ENCODE data around the gene MBP.

MBP gene

GRCh38 chr18:77042583-77042982, 90.0 kb downstream of the MBP start:
- Histone ChIP-seq H3K4me3 (ENCODE audit: low read depth, low read length) (no peak overlapping the region), H3K9ac (ENCODE audit: low read depth, low read length) (no peak overlapping the region), H3K9me3 (ENCODE audit: control insufficient read depth, insufficient read depth, low read length) (no peaks in the 10 kb centered on the region), H3K4me1 (ENCODE audit: control insufficient read depth, insufficient read depth, low read length) (no peaks in the 10 kb centered on the region), H3K27me3 (ENCODE audit: control insufficient read depth, insufficient read depth, low read length) (no peaks in the 10 kb centered on the region), H3K36me3 (ENCODE audit: control insufficient read depth, insufficient read depth, low read length) (no peaks in the 10 kb centered on the region)

DNA sequence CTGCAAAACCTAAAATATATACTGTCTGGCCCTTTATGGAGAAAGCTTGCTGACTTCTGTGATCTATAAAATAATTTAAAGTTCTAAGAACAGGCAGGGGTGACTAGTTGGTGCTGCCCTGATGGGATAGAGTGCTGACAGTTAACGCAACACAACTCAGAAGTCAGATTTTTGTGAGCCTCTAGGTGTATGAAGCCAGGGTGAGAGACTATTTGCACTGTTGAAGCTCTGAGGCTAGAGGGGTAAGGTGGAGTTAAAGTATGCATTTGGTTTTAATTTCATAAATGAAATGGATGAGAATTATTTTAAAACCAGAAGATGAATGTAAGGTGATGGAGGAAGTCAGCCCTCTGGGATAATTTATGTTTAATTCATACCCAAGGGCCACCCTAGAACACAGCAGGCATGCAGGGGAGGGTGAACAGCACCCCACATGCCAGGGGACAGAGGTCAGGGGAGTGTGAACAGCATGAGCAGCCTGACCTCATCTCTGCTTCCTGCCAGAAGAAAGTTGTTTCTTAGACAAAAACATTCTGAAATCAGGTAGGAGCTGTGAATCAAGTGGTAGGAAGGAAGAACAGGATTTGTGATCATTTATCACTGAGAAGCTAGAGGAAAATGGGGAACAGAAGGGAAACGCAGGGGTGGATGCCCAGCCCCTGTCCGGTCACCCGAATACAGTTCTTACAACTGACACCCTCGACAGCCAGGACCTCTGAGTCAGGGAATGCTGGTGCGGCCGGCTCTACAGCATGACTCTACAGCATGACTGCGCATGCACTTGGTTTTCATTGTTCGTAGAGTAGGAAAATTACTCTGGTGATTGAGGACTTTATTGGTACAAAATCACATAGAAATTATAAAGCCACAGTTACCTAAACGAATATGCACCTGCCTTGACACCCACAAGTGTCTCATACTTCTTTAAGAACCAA, 93.1 kb downstream of the MBP start:
- no peaks in the 10 kb centered on the region for H3K36me3 ChIP-seq (ENCODE audit: control insufficient read depth, insufficient read depth, low read length)
- no peaks in the 10 kb centered on the region for H3K9me3 ChIP-seq (ENCODE audit: control insufficient read depth, insufficient read depth, low read length)
- H3K4me3 ChIP-seq (ENCODE audit: low read depth, low read length), result no peak overlapping the region
- no peaks in the 10 kb centered on the region for H3K27me3 ChIP-seq (ENCODE audit: control insufficient read depth, insufficient read depth, low read length)
- no peak overlapping the region for H3K9ac ChIP-seq (ENCODE audit: low read depth, low read length)
- no peaks in the 10 kb centered on the region for H3K4me1 ChIP-seq (ENCODE audit: control insufficient read depth, insufficient read depth, low read length)

DNA sequence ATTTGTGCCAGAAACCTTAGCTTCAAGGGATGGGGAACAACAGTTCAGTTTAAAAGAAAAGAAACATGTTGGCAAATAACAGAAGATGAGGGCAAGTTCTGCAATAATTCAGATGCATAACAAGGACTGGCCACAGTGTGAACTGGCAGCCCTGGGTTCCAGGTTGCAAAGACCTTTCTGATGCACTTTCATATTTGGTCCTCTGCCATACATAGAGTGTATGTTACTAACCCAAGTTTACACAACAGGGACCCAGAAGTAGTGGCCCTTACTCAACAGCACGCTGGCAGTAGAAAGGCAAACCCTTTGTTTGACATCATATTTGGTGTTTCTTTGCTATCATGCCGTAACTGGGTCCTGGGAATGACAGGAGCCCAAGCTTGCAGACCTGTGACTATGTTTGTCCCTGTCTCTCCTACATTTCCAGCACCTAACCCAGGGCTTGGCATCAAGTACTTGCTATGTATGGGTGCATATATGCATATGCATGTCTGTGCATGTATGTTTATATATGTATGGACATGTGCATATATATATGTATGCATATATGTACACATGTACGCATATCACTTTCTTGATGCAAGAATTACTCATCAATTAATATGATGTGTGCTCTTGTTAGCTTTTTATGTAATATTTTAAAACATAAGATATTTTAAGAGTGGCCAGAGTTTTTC, 94.3 kb downstream of the MBP start:
- Histone ChIP-seq H3K27me3 (ENCODE audit: control insufficient read depth, insufficient read depth, low read length) (no peaks in the 10 kb centered on the region), H3K4me1 (ENCODE audit: control insufficient read depth, insufficient read depth, low read length) (no peaks in the 10 kb centered on the region), H3K9ac (ENCODE audit: low read depth, low read length) (no peak overlapping the region), H3K9me3 (ENCODE audit: control insufficient read depth, insufficient read depth, low read length) (no peaks in the 10 kb centered on the region), H3K4me3 (ENCODE audit: low read depth, low read length) (no peak overlapping the region), H3K36me3 (ENCODE audit: control insufficient read depth, insufficient read depth, low read length) (no peaks in the 10 kb centered on the region)

DNA sequence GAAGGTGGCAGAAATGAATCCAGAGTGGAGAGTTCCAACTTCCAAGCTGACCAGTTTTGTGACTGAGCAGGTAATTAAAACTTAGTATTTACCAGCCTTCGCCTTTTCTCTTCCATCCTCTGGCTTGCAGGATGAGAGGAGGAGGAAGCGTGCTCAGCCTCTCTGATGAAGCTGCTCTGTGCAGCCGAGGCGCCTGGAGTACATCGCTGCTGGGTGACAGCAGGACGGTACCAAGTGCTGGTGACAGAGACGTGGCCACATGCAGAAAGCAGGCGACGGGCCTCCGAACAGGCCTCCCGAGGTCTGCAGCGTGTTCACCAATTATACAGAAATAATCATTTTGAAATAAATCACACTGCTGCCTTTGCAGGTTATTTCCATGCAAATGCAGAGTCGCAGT, 95.0 kb downstream of the MBP start:
- no peak overlapping the region for H3K9ac ChIP-seq (ENCODE audit: low read depth, low read length)
- no peaks in the 10 kb centered on the region for H3K36me3 ChIP-seq (ENCODE audit: control insufficient read depth, insufficient read depth, low read length)

DNA sequence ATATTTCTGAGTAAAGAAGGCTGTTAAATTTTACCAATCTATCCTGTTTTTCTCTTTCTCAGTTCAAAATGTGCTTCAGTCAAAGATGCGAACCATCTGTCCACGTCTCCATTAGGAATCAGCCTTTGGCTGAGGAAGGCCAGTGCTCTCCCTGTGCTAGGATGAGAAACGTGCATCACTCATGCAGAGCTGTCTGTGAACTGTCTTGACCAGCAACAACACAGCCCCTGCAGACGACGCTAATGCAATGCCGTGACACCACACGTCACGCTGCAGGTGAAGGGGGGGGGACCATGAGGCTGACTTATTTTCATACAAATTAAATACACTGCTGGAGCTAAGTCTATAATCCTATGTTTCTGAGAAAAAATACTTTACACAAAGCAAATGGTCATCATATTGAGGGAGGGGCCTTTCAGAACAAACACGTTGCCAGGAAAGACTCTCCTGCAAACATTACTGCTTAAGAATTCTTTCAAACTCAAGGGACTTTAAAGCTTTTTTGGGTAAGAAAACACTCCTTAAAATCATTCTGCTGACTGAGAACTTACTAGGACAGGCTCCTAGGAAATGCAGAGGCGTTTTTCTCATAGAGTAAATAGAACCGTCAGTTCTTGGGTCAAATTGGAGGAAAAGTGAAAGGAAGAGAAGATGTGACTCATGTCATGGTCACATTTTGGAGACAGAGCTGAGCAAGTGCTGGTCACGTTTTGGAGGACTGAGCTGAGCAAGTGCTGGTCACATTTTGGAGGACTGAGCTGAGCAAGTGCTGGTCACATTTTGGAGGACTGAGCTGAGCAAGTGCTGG, 97.0 kb downstream of the MBP start:
- H3K4me3 ChIP-seq (ENCODE audit: low read depth, low read length), result no peak overlapping the region
- no peak overlapping the region for H3K9ac ChIP-seq (ENCODE audit: low read depth, low read length)
- no peaks in the 10 kb centered on the region for H3K36me3 ChIP-seq (ENCODE audit: control insufficient read depth, insufficient read depth, low read length)
- H3K9me3 ChIP-seq (ENCODE audit: control insufficient read depth, insufficient read depth, low read length), result no peaks in the 10 kb centered on the region
- H3K4me1 ChIP-seq (ENCODE audit: control insufficient read depth, insufficient read depth, low read length), result no peaks in the 10 kb centered on the region
- H3K27me3 ChIP-seq (ENCODE audit: control insufficient read depth, insufficient read depth, low read length), result no peaks in the 10 kb centered on the region

More for the DNA sequence above, 95.0 kb downstream of the MBP start:
- Histone ChIP-seq H3K4me1 (ENCODE audit: control insufficient read depth, insufficient read depth, low read length) (no peaks in the 10 kb centered on the region), H3K27me3 (ENCODE audit: control insufficient read depth, insufficient read depth, low read length) (no peaks in the 10 kb centered on the region), H3K4me3 (ENCODE audit: low read depth, low read length) (no peak overlapping the region), H3K9me3 (ENCODE audit: control insufficient read depth, insufficient read depth, low read length) (no peaks in the 10 kb centered on the region)

DNA sequence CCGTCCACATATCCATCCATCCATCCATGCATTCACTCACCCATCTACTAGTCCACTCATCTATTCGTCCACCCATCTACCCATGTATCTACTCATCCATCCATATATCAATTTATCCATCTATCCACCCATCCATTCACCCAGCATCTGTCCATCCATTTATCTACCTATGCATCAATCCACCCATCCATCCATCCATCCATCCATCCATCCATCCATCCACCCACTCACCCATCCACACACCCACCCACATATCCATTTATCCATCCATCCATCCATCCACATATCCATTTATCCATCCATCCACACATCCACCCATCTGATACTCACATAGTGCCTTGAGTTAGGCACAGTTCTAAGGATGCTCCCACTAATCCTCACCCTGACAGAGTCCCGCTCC, 99.0 kb downstream of the MBP start:
- Histone ChIP-seq H3K9ac (ENCODE audit: low read depth, low read length) (no peak overlapping the region), H3K36me3 (ENCODE audit: control insufficient read depth, insufficient read depth, low read length) (no peaks in the 10 kb centered on the region), H3K27me3 (ENCODE audit: control insufficient read depth, insufficient read depth, low read length) (no peaks in the 10 kb centered on the region), H3K9me3 (ENCODE audit: control insufficient read depth, insufficient read depth, low read length) (no peaks in the 10 kb centered on the region), H3K4me3 (ENCODE audit: low read depth, low read length) (no peak overlapping the region), H3K4me1 (ENCODE audit: control insufficient read depth, insufficient read depth, low read length) (no peaks in the 10 kb centered on the region)

DNA sequence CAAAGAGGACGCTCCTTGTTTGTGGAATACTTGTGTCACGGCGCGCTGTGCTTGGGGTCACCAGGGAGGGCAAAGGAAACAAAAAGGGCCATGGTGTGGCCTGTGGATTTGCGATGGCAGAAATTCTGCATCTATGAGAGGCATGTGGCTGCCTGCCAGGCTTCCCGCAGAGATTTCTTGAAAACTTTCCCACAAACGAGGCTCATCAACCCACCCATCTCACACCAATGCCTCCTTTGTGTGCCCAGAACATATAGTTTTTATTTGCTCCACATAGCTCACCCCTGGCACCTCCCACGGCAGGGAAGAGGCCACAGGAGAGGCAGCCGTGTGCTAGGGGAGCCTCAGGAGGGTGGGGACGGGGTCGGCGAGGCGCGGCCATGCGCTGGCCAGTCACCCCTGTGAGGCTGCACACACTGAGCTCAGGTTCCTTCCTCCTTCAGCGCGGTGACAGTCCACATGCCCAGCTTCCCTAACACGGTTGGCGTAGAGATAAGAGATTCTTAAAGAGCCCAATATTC, 100.3 kb downstream of the MBP start:
- no peaks in the 10 kb centered on the region for H3K27me3 ChIP-seq (ENCODE audit: control insufficient read depth, insufficient read depth, low read length)
- no peak overlapping the region for H3K4me3 ChIP-seq (ENCODE audit: low read depth, low read length)
- no peaks in the 10 kb centered on the region for H3K4me1 ChIP-seq (ENCODE audit: control insufficient read depth, insufficient read depth, low read length)
- no peaks in the 10 kb centered on the region for H3K36me3 ChIP-seq (ENCODE audit: control insufficient read depth, insufficient read depth, low read length)
- no peak overlapping the region for H3K9ac ChIP-seq (ENCODE audit: low read depth, low read length)
- H3K9me3 ChIP-seq (ENCODE audit: control insufficient read depth, insufficient read depth, low read length), result no peaks in the 10 kb centered on the region

- Histone ChIP-seq H3K36me3 (ENCODE audit: control insufficient read depth, insufficient read depth, low read length) (no peaks in the 10 kb centered on the region), H3K4me1 (ENCODE audit: control insufficient read depth, insufficient read depth, low read length) (no peaks in the 10 kb centered on the region), H3K9ac (ENCODE audit: low read depth, low read length) (no peak overlapping the region), H3K9me3 (ENCODE audit: control insufficient read depth, insufficient read depth, low read length) (no peaks in the 10 kb centered on the region), H3K4me3 (ENCODE audit: low read depth, low read length) (no peak overlapping the region), H3K27me3 (ENCODE audit: control insufficient read depth, insufficient read depth, low read length) (no peaks in the 10 kb centered on the region)
These were observed 100.9 kb downstream of the MBP start for GRCh38 chr18:77031662-77032061.

DNA sequence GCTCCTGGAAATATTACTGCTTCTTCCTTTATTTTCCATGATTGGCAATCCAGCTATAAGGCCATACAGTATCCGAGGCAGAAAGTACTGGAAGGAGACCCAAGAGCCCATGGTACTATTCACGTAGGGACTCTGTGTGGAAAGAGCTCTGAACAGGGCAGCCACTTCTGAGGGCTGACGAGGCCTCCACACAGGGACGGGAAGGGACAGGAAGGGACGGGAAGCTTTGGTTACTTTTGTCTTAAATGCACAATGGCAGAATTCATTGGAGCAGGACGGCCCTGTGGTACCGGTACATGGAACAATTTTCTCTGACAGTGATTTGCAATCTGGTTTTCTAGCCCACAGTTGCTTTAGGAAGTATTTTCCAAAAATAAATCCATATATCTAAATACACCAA, 102.4 kb downstream of the MBP start:
- Histone ChIP-seq H3K4me1 (ENCODE audit: control insufficient read depth, insufficient read depth, low read length) (no peaks in the 10 kb centered on the region), H3K27me3 (ENCODE audit: control insufficient read depth, insufficient read depth, low read length) (no peaks in the 10 kb centered on the region), H3K36me3 (ENCODE audit: control insufficient read depth, insufficient read depth, low read length) (no peaks in the 10 kb centered on the region), H3K9ac (ENCODE audit: low read depth, low read length) (no peak overlapping the region), H3K4me3 (ENCODE audit: low read depth, low read length) (no peak overlapping the region), H3K9me3 (ENCODE audit: control insufficient read depth, insufficient read depth, low read length) (no peaks in the 10 kb centered on the region)

DNA sequence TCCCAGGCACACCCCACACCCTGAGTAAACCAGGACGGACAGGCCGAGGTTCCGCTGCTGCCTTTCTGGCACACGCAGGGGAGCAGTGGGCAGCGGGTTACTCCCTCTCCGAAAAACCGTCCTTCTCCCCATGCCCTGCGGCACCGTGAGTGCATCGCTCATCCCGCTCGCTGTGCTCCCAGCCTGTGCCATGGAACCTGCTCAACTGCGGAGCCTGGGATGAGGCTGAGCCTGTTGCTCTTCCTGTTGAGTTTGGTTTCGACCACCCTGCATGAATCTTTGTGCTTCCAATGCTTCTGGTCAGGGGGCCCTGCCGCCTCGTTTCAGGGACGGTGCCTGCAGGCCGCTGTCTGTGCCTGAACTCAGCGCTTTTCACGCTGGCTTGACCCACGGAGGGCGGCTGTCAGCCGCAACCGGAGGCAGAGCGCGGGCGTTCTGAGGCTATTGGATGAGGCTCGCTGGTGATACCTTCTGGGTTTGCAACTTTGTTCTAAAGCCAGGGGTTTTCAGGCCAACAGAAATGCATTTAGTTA, 106.7 kb downstream of the MBP start:
- Histone ChIP-seq H3K4me1 (ENCODE audit: control insufficient read depth, insufficient read depth, low read length) (no peaks in the 10 kb centered on the region), H3K9me3 (ENCODE audit: control insufficient read depth, insufficient read depth, low read length) (no peaks in the 10 kb centered on the region), H3K36me3 (ENCODE audit: control insufficient read depth, insufficient read depth, low read length) (no peaks in the 10 kb centered on the region), H3K27me3 (ENCODE audit: control insufficient read depth, insufficient read depth, low read length) (no peaks in the 10 kb centered on the region), H3K4me3 (ENCODE audit: low read depth, low read length) (no peak overlapping the region), H3K9ac (ENCODE audit: low read depth, low read length) (no peak overlapping the region)

DNA sequence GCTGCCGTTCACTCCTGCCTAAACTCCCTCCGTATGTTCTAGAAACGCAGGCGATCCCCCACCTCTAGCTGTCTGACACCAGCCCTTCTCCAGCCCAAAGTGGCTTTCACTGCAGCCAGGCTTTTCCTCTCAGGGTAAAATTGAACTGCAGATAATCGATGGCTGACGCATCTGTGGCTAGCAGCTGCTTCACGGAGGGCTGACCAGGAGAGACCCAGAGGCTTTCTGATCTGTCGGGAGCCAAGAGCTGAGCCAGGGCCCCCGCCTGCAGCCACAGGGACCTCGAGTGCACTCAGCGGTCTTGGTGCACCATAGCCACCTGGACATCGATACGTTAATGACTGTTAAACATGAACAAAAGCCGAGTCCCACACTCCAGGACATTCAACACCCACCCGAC, 107.5 kb downstream of the MBP start:
- no peaks in the 10 kb centered on the region for H3K4me1 ChIP-seq (ENCODE audit: control insufficient read depth, insufficient read depth, low read length)
- H3K4me3 ChIP-seq (ENCODE audit: low read depth, low read length), result no peak overlapping the region
- H3K9ac ChIP-seq (ENCODE audit: low read depth, low read length), result no peak overlapping the region
- no peaks in the 10 kb centered on the region for H3K9me3 ChIP-seq (ENCODE audit: control insufficient read depth, insufficient read depth, low read length)
- H3K36me3 ChIP-seq (ENCODE audit: control insufficient read depth, insufficient read depth, low read length), result no peaks in the 10 kb centered on the region
- H3K27me3 ChIP-seq (ENCODE audit: control insufficient read depth, insufficient read depth, low read length), result no peaks in the 10 kb centered on the region
